Thoracic aorta (tissue), 2 donors: Measurements from ENCODE around the gene PTCH2. TPM values are rescaled to one million over a fixed set of nuclear protein-coding genes. Genes with fewer than 3 reads are reported as not detected.

Experiments used
- ATAC-seq: fragments of 150-250 bp; one replicate; pipeline ENCODE4 v1.8.0; 2017; ENCODE audit warnings: low read depth; ENCODE audit not compliant: insufficient number of reproducible peaks, low FRiP score
- DNase-seq: peaks from one replicate; pipeline ENCODE4 v3.0.0-alpha.2; 2020; ENCODE audit warnings: low spot score
- H3K27ac ChIP-seq, 2 donors: fragments of 200-600 bp; sonication (generic); 1 replicate in 1 of 2; 2 replicates in 1 of 2; pipeline ENCODE4 v1.5.1; 2016; ENCODE audit warnings: mild to moderate bottlenecking in 2 of 2, moderate library complexity in 2 of 2
- H3K27me3 ChIP-seq: fragments of 200-600 bp; sonication (generic); replicated peaks from 2 replicates; pipeline ENCODE4 v1.6.0; 2016; ENCODE audit warnings: mild to moderate bottlenecking; ENCODE audit not compliant: insufficient read depth
- H3K36me3 ChIP-seq: fragments of 200-600 bp; sonication (generic); one replicate; pipeline ENCODE4 v1.5.1; 2016
- H3K4me1 ChIP-seq, 2 donors: fragments of 200-600 bp; sonication (generic); 1 replicate in 1 of 2; 2 replicates in 1 of 2; pipeline versions ENCODE4 v1.5.1 to v1.6.0; 2016; ENCODE audit warnings: low read depth in 2 of 2, mild to moderate bottlenecking in 1 of 2; ENCODE audit not compliant: control insufficient read depth in 1 of 2
- H3K4me3 ChIP-seq: fragments of 200-600 bp; sonication (generic); 2 replicates; pipeline ENCODE4 v1.5.1; 2016; ENCODE audit warnings: mild to moderate bottlenecking
- H3K9me3 ChIP-seq: fragments of 200-600 bp; sonication (generic); 2 replicates; pipeline ENCODE4 v1.5.1; 2016
- total RNA-seq, 2 donors: library from RNA; depleted of rRNA; stranded (reverse); fragments of >200 nt; gene quantifications; one replicate each; pipeline versions ENCODE4 v1.1.0 to v1.2.3, GENCODE V29; 2016
- TF ChIP-seq, protein P1 (sequence below): fragments of 200-600 bp; sonication (generic); IDR thresholded peaks from one replicate; pipeline ENCODE4 v1.5.1; 2019; ENCODE audit warnings: antibody characterized with exemption

PTCH2 gene
- total RNA-seq, 2 donors from 2014 or later, result 0.95 to 1.3 TPM

DNA sequence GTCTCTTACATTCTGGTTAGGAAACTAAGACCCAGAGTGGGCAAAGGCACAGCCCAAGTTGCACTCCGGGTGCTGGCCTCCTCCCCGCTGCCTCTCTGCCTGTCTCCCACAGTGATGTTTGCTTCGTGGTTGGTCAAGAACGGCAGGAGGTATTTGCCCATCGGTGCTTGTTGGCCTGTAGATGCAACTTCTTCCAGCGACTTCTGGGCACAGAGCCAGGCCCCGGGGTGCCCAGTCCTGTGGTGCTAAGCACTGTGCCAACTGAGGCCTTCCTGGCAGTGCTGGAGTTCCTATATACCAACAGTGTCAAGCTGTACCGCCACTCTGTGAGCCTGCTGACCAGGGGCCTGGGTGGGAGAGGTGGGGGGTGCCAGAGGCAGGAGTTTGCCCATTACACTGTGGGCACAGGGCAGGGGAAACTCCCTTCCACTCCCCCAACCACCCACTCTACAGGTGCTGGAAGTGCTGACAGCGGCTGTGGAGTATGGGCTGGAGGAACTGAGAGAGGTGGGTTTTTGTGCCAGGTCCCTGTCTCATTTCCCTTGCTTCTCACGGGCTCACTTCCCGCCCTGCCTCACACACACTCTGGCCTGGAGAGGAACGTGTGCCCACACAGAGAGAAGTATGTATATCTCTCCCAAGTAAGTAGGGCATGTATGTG lies 32.8 kb downstream of the PTCH2 start:
- peaks cover 54 to 82% of the 10 kb centered on the region in 2 donors for H3K4me1 ChIP-seq
- no peaks in the 10 kb centered on the region for H3K27me3 ChIP-seq
- H3K9me3 ChIP-seq, result no peaks in the 10 kb centered on the region
- H3K27ac ChIP-seq, result peak overlapping the region; percentile 99 to 100
- peaks cover 17% of the 10 kb centered on the region for H3K36me3 ChIP-seq
- ATAC-seq (no peak), DNase-seq (no peak)
- peak overlapping the region; percentile 59 for H3K4me3 ChIP-seq
- TF ChIP-seq, protein P1, sequence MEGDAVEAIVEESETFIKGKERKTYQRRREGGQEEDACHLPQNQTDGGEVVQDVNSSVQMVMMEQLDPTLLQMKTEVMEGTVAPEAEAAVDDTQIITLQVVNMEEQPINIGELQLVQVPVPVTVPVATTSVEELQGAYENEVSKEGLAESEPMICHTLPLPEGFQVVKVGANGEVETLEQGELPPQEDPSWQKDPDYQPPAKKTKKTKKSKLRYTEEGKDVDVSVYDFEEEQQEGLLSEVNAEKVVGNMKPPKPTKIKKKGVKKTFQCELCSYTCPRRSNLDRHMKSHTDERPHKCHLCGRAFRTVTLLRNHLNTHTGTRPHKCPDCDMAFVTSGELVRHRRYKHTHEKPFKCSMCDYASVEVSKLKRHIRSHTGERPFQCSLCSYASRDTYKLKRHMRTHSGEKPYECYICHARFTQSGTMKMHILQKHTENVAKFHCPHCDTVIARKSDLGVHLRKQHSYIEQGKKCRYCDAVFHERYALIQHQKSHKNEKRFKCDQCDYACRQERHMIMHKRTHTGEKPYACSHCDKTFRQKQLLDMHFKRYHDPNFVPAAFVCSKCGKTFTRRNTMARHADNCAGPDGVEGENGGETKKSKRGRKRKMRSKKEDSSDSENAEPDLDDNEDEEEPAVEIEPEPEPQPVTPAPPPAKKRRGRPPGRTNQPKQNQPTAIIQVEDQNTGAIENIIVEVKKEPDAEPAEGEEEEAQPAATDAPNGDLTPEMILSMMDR, result no peak

DNA sequence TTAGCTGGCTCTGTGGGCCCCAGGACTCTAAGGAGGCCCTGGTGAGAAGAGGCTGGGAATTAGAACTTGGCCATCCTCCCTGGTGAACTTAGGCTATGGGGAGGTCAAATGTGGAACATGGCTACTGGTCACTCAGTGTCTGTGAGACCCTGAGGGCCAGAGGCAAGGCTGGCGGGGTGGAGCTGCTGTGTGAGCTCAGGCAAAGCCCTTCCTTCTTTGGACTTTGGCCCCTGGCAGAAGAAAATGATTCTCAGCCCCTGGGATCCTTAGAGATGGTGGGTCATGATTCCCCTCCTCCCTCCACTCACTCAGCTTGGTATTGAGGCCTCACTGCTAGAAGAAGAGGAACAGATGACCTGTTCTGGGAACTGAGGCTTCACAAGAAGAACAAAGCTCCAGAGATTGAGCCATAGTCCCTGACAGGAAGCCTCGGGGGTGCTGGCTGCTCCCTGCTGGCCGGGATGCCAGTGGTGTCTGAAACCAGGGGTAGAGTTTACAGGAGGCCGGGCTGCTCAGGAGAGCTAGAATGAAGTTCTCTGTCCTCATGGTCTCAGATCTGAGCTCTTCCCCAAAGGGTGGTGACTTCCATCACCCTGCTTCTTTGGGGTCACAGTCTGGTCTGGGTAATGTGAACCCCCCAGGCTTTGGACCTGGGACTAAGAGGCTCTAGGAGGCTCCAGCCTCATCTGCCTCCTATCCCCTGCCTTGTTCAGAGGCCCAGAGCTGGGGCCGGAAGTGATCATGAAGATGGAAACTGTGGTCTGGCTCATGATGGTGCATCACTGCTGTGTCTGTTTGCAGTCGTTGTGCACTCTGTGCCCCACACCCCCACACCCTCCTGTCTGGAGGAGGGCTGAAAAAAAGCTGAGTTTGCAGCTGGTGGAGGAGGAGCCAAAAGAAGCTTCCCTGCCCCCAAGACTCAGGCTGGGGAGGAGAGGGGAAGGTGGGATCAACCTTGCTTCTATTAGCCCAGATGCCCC lies 33.8 kb downstream of the PTCH2 start:
- H3K27ac ChIP-seq, result peak overlapping the region; percentile 99 to 100
- peak overlapping the region; percentile 59 for H3K4me3 ChIP-seq
- H3K9me3 ChIP-seq, result no peaks in the 10 kb centered on the region
- ATAC-seq, result no peak
- TF ChIP-seq, protein P1, result no peak
- H3K27me3 ChIP-seq, result no peaks in the 10 kb centered on the region
- peaks cover 54 to 92% of the 10 kb centered on the region in 2 donors for H3K4me1 ChIP-seq
- peaks cover 24% of the 10 kb centered on the region for H3K36me3 ChIP-seq
- no peak for DNase-seq

DNA sequence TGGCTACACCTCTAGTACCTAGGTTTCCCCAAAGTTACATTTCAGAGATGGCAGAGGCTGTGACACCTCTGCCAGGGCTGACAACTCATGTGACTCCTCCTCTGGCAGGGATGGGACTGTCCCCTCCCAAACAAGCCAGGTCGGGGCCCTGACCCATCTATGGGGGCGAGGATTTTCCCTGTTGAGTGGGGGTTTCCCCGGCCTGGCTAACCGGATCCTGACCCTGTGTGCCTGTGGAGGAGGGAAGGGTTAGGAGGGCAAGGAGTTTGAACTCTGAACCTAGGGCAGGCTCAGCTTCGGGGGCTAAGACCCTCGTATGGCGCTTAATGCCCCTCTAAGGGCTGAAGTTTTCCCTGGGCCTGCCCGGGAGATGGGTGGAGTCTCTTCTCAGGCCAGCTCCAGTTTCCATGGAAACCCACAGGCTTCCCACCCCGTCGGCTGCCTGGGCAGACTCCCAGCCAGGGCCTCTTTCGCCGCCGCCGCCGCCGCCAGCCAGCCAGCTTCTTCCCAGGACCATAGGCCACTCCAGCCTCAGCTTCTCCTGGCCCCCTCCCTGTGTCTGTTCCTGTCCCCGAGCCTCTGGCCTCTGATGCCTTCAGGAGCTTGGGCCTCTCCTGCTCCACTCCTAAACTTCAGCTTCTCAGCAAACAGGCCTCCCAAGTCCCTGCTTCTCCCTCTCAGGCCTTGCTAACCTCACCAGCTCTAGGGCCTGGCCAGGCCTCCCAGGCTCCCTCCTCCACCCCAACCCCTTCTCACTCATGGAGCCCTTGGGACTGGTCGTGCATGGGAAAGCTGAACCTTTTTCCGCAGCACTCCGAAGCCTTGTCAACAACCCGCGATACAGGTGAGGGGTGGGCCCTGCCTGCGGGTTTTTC lies 34.8 kb downstream of the PTCH2 start, which contains the start of gene BTBD19:
Gene BTBD19, plus strand, starts transcription at position 461 of the 875 bp plus-strand sequence. Its CDS starts 298 bp downstream, at position 759.
- Histone ChIP-seq H3K27me3 (no peaks in the 10 kb centered on the region), H3K27ac (peak within 1 kb of the TSS; percentile 99 to 100), H3K9me3 (no peaks in the 10 kb centered on the region), H3K36me3 (peaks cover 28% of the 10 kb centered on the region), H3K4me3 (peak within 1 kb of the TSS; percentile 59), H3K4me1 (peaks cover 57 to 100% of the 10 kb centered on the region in 2 donors)
- peak; percentile 23 for ATAC-seq
- TF ChIP-seq, protein P1, result no peak
- DNase-seq, result no peak

DNA sequence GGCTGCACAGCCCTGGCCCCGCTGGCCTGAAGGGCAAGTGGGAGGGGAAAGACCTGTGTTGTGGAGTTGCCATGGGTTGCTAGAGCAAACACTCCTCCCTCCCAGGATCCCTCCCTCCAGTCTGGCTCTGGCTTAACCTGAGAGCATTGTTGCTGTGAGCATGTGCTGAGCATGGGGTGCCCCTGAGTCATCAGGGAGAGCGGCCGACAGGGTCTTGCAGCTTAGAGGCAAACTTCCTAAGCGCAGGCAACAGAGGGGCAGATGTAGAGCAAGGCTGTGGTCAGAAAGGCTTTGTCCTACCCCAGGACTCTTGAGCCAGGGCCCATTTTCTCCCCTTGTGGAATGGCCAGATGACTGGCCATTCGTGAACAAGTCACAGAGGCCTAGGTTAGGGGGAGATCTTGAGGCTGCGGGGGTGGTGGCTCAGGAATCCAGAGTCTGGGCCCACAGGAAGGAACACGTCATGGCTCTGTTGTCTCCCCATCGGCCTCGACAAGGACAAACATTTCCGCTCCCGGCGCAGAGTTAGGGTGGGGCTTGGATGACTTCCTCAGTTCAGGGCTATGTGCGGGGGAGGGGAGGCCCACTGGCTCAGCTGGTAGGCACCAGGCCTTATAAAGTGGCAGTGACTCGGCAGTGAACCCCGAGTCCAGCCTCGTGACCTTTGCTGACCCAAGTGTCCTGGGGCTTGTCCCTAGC lies 35.5 kb downstream of the PTCH2 start:
- H3K36me3 ChIP-seq, result peaks cover 33% of the 10 kb centered on the region
- TF ChIP-seq, protein P1, result no peak
- H3K4me3 ChIP-seq, result peak overlapping the region; percentile 59
- ATAC-seq (peak; percentile 75), DNase-seq (peak; percentile 98)
- H3K27ac ChIP-seq, result peak overlapping the region; percentile 99 to 100
- no peaks in the 10 kb centered on the region for H3K27me3 ChIP-seq
- peaks cover 64 to 100% of the 10 kb centered on the region in 2 donors for H3K4me1 ChIP-seq
- H3K9me3 ChIP-seq, result no peaks in the 10 kb centered on the region
